Measurements from ENCODE around the gene DPYD.

DNA sequence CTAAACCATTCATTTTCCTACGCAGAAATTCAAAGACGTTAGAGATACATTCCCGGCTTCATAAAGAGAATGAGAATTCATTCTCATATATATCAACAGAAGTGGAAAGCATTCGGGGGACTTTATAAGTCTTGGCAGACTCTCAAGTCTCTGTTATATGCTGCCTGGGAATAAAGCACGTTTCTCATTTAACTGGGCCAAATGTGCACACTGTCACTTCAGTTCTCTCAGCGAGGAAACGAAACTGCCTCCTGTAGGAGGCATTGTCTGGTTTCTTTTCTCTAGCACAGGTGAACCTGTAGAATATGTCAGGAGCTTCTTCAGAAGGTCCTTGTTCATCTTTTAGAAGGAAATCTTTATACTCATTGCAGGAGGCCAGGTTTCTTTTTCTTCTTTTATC is 831.7 kb downstream of the DPYD start:
- TF ChIP-seq, protein P1, sequence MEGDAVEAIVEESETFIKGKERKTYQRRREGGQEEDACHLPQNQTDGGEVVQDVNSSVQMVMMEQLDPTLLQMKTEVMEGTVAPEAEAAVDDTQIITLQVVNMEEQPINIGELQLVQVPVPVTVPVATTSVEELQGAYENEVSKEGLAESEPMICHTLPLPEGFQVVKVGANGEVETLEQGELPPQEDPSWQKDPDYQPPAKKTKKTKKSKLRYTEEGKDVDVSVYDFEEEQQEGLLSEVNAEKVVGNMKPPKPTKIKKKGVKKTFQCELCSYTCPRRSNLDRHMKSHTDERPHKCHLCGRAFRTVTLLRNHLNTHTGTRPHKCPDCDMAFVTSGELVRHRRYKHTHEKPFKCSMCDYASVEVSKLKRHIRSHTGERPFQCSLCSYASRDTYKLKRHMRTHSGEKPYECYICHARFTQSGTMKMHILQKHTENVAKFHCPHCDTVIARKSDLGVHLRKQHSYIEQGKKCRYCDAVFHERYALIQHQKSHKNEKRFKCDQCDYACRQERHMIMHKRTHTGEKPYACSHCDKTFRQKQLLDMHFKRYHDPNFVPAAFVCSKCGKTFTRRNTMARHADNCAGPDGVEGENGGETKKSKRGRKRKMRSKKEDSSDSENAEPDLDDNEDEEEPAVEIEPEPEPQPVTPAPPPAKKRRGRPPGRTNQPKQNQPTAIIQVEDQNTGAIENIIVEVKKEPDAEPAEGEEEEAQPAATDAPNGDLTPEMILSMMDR (IDR thresholded peaks at IDR 0.05; ENCODE audit: insufficient read depth, low read length, poor library complexity, severe bottlenecking) = no peak
- TF ChIP-seq EZH2phosphoT487 (conservative IDR thresholded peaks at IDR 0.05; ENCODE audit: low read length) = no peak

Measured in SU-DHL-6 (cell line).